Measurements from ENCODE around the gene MAN2C1. TPM values are rescaled to one million over a fixed set of nuclear protein-coding genes. Genes with fewer than 3 reads are reported as not detected.

Gene MAN2C1
- 55.9 TPM for polyA plus RNA-seq (2013, experiment 1 of 2)
- polyA plus RNA-seq (2013, experiment 2 of 2): 51.3 TPM

GRCh38 chr15:75367913-75368688 lies at the start of gene MAN2C1:
MAN2C1 (minus strand) TSS chr15:75368607; CDS start chr15:75368583, 24 bp downstream.
- no CpG with 5 or more reads among the region's 67 CpGs for WGBS, 2 donors (ENCODE audit: extremely low coverage in 2 of 2, insufficient read length in 2 of 2, insufficient replicate concordance in 1 of 2)
- Histone ChIP-seq H3K4me1 (ENCODE audit: control insufficient read depth in 2 of 2, insufficient read depth in 1 of 2, low read depth in 1 of 2, low read length in 2 of 2) (peaks cover 7 to 8% of the 10 kb centered on the region in 2 donors), H2BK15ac (ENCODE audit: low read length) (no peak within 1 kb of the TSS), H3K4me2 (ENCODE audit: insufficient read depth, low read length, poor library complexity, severe bottlenecking) (peak within 1 kb of the TSS; percentile 66), H2AK5ac (ENCODE audit: low read depth, low read length) (peak within 1 kb of the TSS; percentile 24), H3K9ac (ENCODE audit: low read depth, low read length, poor library complexity) (peak within 1 kb of the TSS; percentile 94), H2AFZ (ENCODE audit: low read length) (peak within 1 kb of the TSS; percentile 92), H2BK12ac (ENCODE audit: low read length) (no peak within 1 kb of the TSS), H3K9me3 (replicated peaks in 1 of 2; ENCODE audit: control insufficient read depth in 2 of 2, insufficient read depth in 1 of 2, low read depth in 1 of 2, low read length in 2 of 2) (no peaks in the 10 kb centered on the region), H3K27me3 (ENCODE audit: control insufficient read depth in 3 of 3, insufficient read depth in 3 of 3, low read depth in 1 of 3, low read length in 3 of 3) (no peaks in the 10 kb centered on the region), H4K8ac (ENCODE audit: low read depth, low read length) (no peak within 1 kb of the TSS), H3K79me1 (ENCODE audit: low read depth, low read length) (no peaks in the 10 kb centered on the region), H2BK120ac (ENCODE audit: low read depth, low read length) (peak within 1 kb of the TSS; percentile 43), H3K4me3 (ENCODE audit: low read length in 2 of 2) (peak within 1 kb of the TSS; percentile 71 to 91), H3K36me3 (replicated peaks in 1 of 2; ENCODE audit: control insufficient read depth in 2 of 2, insufficient read depth in 2 of 2, low read length in 2 of 2) (peaks cover 20 to 82% of the 10 kb centered on the region in 2 donors), H3K23ac (ENCODE audit: low read depth, low read length, poor library complexity) (peak within 1 kb of the TSS; percentile 92), H3K14ac (ENCODE audit: low read length) (no peak within 1 kb of the TSS), H3K4ac (ENCODE audit: low read length) (no peak within 1 kb of the TSS), H3K18ac (ENCODE audit: low read length) (peak within 1 kb of the TSS; percentile 95), H3K27ac (replicated peaks; ENCODE audit: low read length) (peak within 1 kb of the TSS; percentile 82), H4K91ac (ENCODE audit: low read depth, low read length, poor library complexity) (no peak within 1 kb of the TSS), H2BK5ac (ENCODE audit: low read length) (no peak within 1 kb of the TSS)
- peak; percentile 88 for DNase-seq (ENCODE audit: low spot score)

GRCh38 chr15:75416584-75416983 lies 48.2 kb upstream of the MAN2C1 start:
- no peak for DNase-seq (ENCODE audit: low spot score)
- H2BK120ac ChIP-seq (ENCODE audit: low read depth, low read length): no peak overlapping the region
- H3K23ac ChIP-seq (ENCODE audit: low read depth, low read length, poor library complexity): no peak overlapping the region
- no peak overlapping the region for H3K9ac ChIP-seq (ENCODE audit: low read depth, low read length, poor library complexity)
- no peak overlapping the region for H2BK15ac ChIP-seq (ENCODE audit: low read length)
- no peak overlapping the region for H2AK5ac ChIP-seq (ENCODE audit: low read depth, low read length)
- H3K27ac ChIP-seq (replicated peaks; ENCODE audit: low read length): no peak overlapping the region
- H4K8ac ChIP-seq (ENCODE audit: low read depth, low read length): no peak overlapping the region
- H3K18ac ChIP-seq (ENCODE audit: low read length): no peak overlapping the region
- H2BK12ac ChIP-seq (ENCODE audit: low read length): no peak overlapping the region
- H2AFZ ChIP-seq (ENCODE audit: low read length): no peak overlapping the region
- no peak overlapping the region for H4K91ac ChIP-seq (ENCODE audit: low read depth, low read length, poor library complexity)
- no peak overlapping the region for H3K14ac ChIP-seq (ENCODE audit: low read length)
- no peak overlapping the region for H2BK5ac ChIP-seq (ENCODE audit: low read length)
- no peak overlapping the region for H3K4me3 ChIP-seq (ENCODE audit: low read length in 2 of 2)
- H3K36me3 ChIP-seq (replicated peaks in 1 of 2; ENCODE audit: control insufficient read depth in 2 of 2, insufficient read depth in 2 of 2, low read length in 2 of 2): peaks cover 15 to 91% of the 10 kb centered on the region in 2 donors
- no peaks in the 10 kb centered on the region for H3K9me3 ChIP-seq (replicated peaks in 1 of 2; ENCODE audit: control insufficient read depth in 2 of 2, insufficient read depth in 1 of 2, low read depth in 1 of 2, low read length in 2 of 2)
- no peaks in the 10 kb centered on the region for H3K4me1 ChIP-seq (ENCODE audit: control insufficient read depth in 2 of 2, insufficient read depth in 1 of 2, low read depth in 1 of 2, low read length in 2 of 2)
- H3K27me3 ChIP-seq (ENCODE audit: control insufficient read depth in 3 of 3, insufficient read depth in 3 of 3, low read depth in 1 of 3, low read length in 3 of 3): no peaks in the 10 kb centered on the region
- no peak overlapping the region for H3K4me2 ChIP-seq (ENCODE audit: insufficient read depth, low read length, poor library complexity, severe bottlenecking)
- no CpG with 5 or more reads among the region's 1 CpG for whole genome bisulfite sequencing, 2 donors (ENCODE audit: extremely low coverage in 2 of 2, insufficient read length in 2 of 2, insufficient replicate concordance in 1 of 2)
- no peaks in the 10 kb centered on the region for H3K79me1 ChIP-seq (ENCODE audit: low read depth, low read length)
- H3K4ac ChIP-seq (ENCODE audit: low read length): no peak overlapping the region

GRCh38 chr15:75410196-75410595 lies 41.8 kb upstream of the MAN2C1 start:
- H3K18ac ChIP-seq (ENCODE audit: low read length): no peak overlapping the region
- no peak overlapping the region for H4K8ac ChIP-seq (ENCODE audit: low read depth, low read length)
- H3K4ac ChIP-seq (ENCODE audit: low read length): no peak overlapping the region
- no peaks in the 10 kb centered on the region for H3K4me1 ChIP-seq (ENCODE audit: control insufficient read depth in 2 of 2, insufficient read depth in 1 of 2, low read depth in 1 of 2, low read length in 2 of 2)
- no peak overlapping the region for H2BK15ac ChIP-seq (ENCODE audit: low read length)
- H3K4me3 ChIP-seq (ENCODE audit: low read length in 2 of 2): no peak overlapping the region
- no peak overlapping the region for H2AK5ac ChIP-seq (ENCODE audit: low read depth, low read length)
- no peak overlapping the region for H3K23ac ChIP-seq (ENCODE audit: low read depth, low read length, poor library complexity)
- H3K27ac ChIP-seq (replicated peaks; ENCODE audit: low read length): no peak overlapping the region
- WGBS, 2 donors (ENCODE audit: extremely low coverage in 2 of 2, insufficient read length in 2 of 2, insufficient replicate concordance in 1 of 2): no CpG with 5 or more reads among the region's 6 CpGs
- no peak overlapping the region for H4K91ac ChIP-seq (ENCODE audit: low read depth, low read length, poor library complexity)
- no peaks in the 10 kb centered on the region for H3K9me3 ChIP-seq (replicated peaks in 1 of 2; ENCODE audit: control insufficient read depth in 2 of 2, insufficient read depth in 1 of 2, low read depth in 1 of 2, low read length in 2 of 2)
- H2AFZ ChIP-seq (ENCODE audit: low read length): no peak overlapping the region
- H3K4me2 ChIP-seq (ENCODE audit: insufficient read depth, low read length, poor library complexity, severe bottlenecking): no peak overlapping the region
- H3K36me3 ChIP-seq (replicated peaks in 1 of 2; ENCODE audit: control insufficient read depth in 2 of 2, insufficient read depth in 2 of 2, low read length in 2 of 2): peaks cover 37 to 96% of the 10 kb centered on the region in 2 donors
- no peak overlapping the region for H3K9ac ChIP-seq (ENCODE audit: low read depth, low read length, poor library complexity)
- no peak overlapping the region for H2BK5ac ChIP-seq (ENCODE audit: low read length)
- H2BK120ac ChIP-seq (ENCODE audit: low read depth, low read length): no peak overlapping the region
- no peaks in the 10 kb centered on the region for H3K79me1 ChIP-seq (ENCODE audit: low read depth, low read length)
- no peaks in the 10 kb centered on the region for H3K27me3 ChIP-seq (ENCODE audit: control insufficient read depth in 3 of 3, insufficient read depth in 3 of 3, low read depth in 1 of 3, low read length in 3 of 3)
- no peak overlapping the region for H3K14ac ChIP-seq (ENCODE audit: low read length)
- H2BK12ac ChIP-seq (ENCODE audit: low read length): no peak overlapping the region
- no peak for DNase-seq (ENCODE audit: low spot score)

- no peak overlapping the region for H2BK15ac ChIP-seq (ENCODE audit: low read length)
- H2BK5ac ChIP-seq (ENCODE audit: low read length): no peak overlapping the region
- no peaks in the 10 kb centered on the region for H3K4me1 ChIP-seq (ENCODE audit: control insufficient read depth in 2 of 2, insufficient read depth in 1 of 2, low read depth in 1 of 2, low read length in 2 of 2)
- H2AK5ac ChIP-seq (ENCODE audit: low read depth, low read length): no peak overlapping the region
- H2BK12ac ChIP-seq (ENCODE audit: low read length): no peak overlapping the region
- H3K4ac ChIP-seq (ENCODE audit: low read length): no peak overlapping the region
- H3K27ac ChIP-seq (replicated peaks; ENCODE audit: low read length): no peak overlapping the region
- no peak overlapping the region for H4K91ac ChIP-seq (ENCODE audit: low read depth, low read length, poor library complexity)
- H3K4me2 ChIP-seq (ENCODE audit: insufficient read depth, low read length, poor library complexity, severe bottlenecking): no peak overlapping the region
- H2AFZ ChIP-seq (ENCODE audit: low read length): no peak overlapping the region
- H3K9me3 ChIP-seq (replicated peaks in 1 of 2; ENCODE audit: control insufficient read depth in 2 of 2, insufficient read depth in 1 of 2, low read depth in 1 of 2, low read length in 2 of 2): no peaks in the 10 kb centered on the region
- H3K14ac ChIP-seq (ENCODE audit: low read length): no peak overlapping the region
- no peak overlapping the region for H3K4me3 ChIP-seq (ENCODE audit: low read length in 2 of 2)
- no peak overlapping the region for H3K18ac ChIP-seq (ENCODE audit: low read length)
- H3K36me3 ChIP-seq (replicated peaks in 1 of 2; ENCODE audit: control insufficient read depth in 2 of 2, insufficient read depth in 2 of 2, low read length in 2 of 2): peaks cover 31 to 96% of the 10 kb centered on the region in 2 donors
- H3K9ac ChIP-seq (ENCODE audit: low read depth, low read length, poor library complexity): no peak overlapping the region
- no peak for DNase-seq (ENCODE audit: low spot score)
- no peak overlapping the region for H2BK120ac ChIP-seq (ENCODE audit: low read depth, low read length)
- H3K27me3 ChIP-seq (ENCODE audit: control insufficient read depth in 3 of 3, insufficient read depth in 3 of 3, low read depth in 1 of 3, low read length in 3 of 3): no peaks in the 10 kb centered on the region
- H4K8ac ChIP-seq (ENCODE audit: low read depth, low read length): no peak overlapping the region
- no CpG with 5 or more reads among the region's 1 CpG for WGBS, 2 donors (ENCODE audit: extremely low coverage in 2 of 2, insufficient read length in 2 of 2, insufficient replicate concordance in 1 of 2)
- no peak overlapping the region for H3K23ac ChIP-seq (ENCODE audit: low read depth, low read length, poor library complexity)
- no peaks in the 10 kb centered on the region for H3K79me1 ChIP-seq (ENCODE audit: low read depth, low read length)
These were observed 38.7 kb upstream of the MAN2C1 start for GRCh38 chr15:75407083-75407482.

All from neuronal stem cell (in vitro differentiated cells).